Measurements from ENCODE around the gene SASH1. TPM values are rescaled to one million over a fixed set of nuclear protein-coding genes. Genes with fewer than 3 reads are reported as not detected.

The SASH1 gene
- total and polyA plus RNA-seq, 7 donors, result 3.2 to 101 (median 40.5) TPM

DNA sequence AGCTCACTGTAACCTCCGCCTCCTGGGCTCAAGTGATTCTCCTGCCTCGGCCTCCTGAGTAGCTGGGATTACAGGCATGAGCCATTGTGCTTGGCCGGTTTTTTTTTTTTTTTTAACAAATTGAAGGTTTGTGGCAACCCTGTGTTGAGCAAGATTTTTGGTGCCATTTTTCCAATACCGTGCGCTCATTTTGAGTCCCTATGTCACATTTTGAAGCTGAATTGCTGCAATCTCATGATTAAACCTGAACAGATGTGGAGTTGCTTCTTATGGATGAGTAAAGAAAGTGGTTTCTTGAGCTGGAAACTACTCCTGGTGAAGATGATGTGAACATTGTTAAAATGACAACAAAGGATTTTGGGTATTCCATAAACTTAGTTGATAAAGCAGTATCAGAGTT lies 16.6 kb downstream of the SASH1 start:
- peaks cover 0 to 6% (median 0%) of the 10 kb centered on the region in 4 donors for H3K4me1 ChIP-seq
- no peak overlapping the region for H3K4me3 ChIP-seq
- intact Hi-C loops (cut with DNase I), result no loop called here
- TF ChIP-seq EP300 (IDR thresholded peaks at IDR 0.05) (no peak), POLR2A (IDR thresholded peaks at IDR 0.05) (no peak)
- no peak overlapping the region for H3K27ac ChIP-seq
- WGBS, 2 donors, result 97% methylated on average over 5 of the region's 5 CpGs
- no peaks in the 10 kb centered on the region for H3K9me3 ChIP-seq
- H3K36me3 ChIP-seq, result no peaks in the 10 kb centered on the region
- DNase-seq, result no peak
- no peaks in the 10 kb centered on the region for H3K27me3 ChIP-seq

DNA sequence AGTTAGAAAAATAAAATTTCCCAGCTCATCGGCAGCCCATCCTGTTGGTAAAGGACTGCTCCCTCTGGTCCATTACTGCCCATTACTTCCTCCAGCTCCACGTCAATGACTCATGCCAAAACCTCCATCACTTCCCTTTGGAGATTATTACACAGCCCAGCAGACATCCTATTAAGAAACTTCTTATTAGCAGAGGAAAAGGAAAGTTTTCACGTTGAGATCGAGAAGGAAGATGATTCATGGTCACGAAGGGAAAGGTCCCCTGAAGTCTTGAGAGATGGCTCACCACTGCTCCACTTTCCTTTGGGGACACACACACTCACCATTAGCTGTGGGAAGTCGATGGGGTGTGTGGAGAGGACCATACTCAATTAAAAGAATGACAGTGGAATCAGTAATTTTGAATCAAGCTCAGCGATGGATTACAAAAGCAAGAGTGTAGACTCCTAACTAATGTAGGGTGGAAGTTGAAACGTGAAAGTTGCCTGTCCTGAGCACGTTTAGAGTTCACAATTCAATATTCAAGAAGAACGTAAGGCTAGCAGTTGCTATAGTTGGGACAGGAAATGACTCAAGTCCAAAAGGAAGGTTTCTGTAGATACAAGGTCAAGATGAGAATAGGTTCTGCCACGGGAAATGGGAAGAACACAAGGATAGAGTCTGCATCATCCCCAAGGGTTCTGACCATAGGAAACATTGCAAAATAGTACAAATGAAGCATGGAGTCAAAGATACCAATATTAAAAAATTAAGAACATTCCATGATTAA lies 21.6 kb downstream of the SASH1 start:
- peak in 1 of 4 donors; percentile 51 for TF ChIP-seq EP300 (IDR thresholded peaks at IDR 0.05)
- peak in 1 of 4 donors; percentile 37 for TF ChIP-seq POLR2AphosphoS5 (IDR thresholded peaks at IDR 0.05)
- TF ChIP-seq POLR2A (IDR thresholded peaks at IDR 0.05), result no peak
- Histone ChIP-seq H3K4me1 (peaks cover 0 to 19% (median 10%) of the 10 kb centered on the region in 4 donors), H3K4me3 (no peak overlapping the region), H3K9me3 (no peaks in the 10 kb centered on the region), H3K27me3 (no peaks in the 10 kb centered on the region), H3K36me3 (no peaks in the 10 kb centered on the region), H3K27ac (peak overlapping the region; percentile 15 to 69 (median 32))
- DNase-seq, result no peak
- intact Hi-C loops (cut with DNase I), result no loop called here
- WGBS, 2 donors, result 55 to 84% methylated on average over 11 of the region's 11 CpGs

DNA sequence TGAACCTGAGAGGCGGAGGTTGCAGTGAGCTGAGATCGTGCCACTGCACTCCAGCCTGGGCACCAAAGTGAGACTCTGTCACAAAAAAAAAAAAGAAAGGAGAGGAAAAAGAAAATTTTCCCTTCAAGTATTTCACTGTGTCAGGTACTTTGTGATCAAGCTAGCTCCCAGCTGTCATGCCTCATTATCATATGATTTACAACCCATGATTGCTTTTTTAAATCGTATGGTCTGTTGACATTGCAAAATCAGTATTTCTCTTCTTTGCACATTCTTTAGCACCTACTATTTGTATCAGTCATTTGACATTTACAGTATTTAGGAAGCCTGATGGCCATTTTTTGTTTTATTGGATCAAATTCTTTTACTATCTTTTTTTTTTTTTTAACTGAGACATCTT lies 22.4 kb downstream of the SASH1 start:
- no peaks in the 10 kb centered on the region for H3K27me3 ChIP-seq
- peak overlapping the region; percentile 7 to 69 (median 32) for H3K27ac ChIP-seq
- DNase-seq, result no peak
- no peaks in the 10 kb centered on the region for H3K9me3 ChIP-seq
- 65 to 78% methylated on average over 3 of the region's 3 CpGs for WGBS, 2 donors
- no peaks in the 10 kb centered on the region for H3K36me3 ChIP-seq
- peaks cover 0 to 20% (median 10%) of the 10 kb centered on the region in 4 donors for H3K4me1 ChIP-seq
- no peak overlapping the region for H3K4me3 ChIP-seq
- TF ChIP-seq EP300 (IDR thresholded peaks at IDR 0.05), result no peak
- no peak for TF ChIP-seq POLR2AphosphoS5 (IDR thresholded peaks at IDR 0.05)
- TF ChIP-seq POLR2A (IDR thresholded peaks at IDR 0.05), result no peak
- intact Hi-C loops (cut with DNase I), result no loop called here

DNA sequence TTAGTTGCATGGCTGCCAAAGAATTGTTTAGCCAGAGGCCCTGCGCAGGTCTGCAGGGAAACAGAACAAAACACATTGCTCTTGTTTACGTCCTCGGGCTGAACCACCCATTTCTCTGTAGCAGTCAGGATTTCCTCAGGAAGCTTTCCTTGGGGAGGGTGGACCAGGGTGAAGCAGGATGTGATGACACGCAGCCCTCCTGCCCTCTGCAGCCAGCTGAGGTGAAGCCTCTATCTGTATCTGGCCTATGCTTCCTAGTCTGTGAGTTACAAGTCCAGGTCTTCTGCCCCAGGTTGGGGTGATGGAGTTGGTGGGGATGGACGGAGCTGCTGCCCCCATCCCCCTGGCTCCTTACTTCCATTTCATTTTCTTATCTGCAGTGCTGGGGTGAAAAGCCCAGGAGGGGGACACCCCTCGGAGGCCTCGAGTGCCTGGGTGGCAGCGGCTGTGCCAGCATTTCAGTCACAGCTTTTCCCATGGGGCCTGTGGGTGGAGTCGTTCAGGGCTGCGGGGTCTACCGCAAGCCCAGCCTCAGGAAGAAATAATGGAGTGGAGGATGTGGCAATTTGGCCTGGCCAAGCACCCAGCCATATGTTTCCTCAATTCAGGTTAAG lies 24.9 kb downstream of the SASH1 start:
- no peaks in the 10 kb centered on the region for H3K36me3 ChIP-seq
- H3K27me3 ChIP-seq, result no peaks in the 10 kb centered on the region
- intact Hi-C loops (cut with DNase I), result no loop called here
- DNase-seq, result peak; percentile 76
- H3K4me1 ChIP-seq, result peaks cover 0 to 31% (median 20%) of the 10 kb centered on the region in 4 donors
- TF ChIP-seq POLR2A (IDR thresholded peaks at IDR 0.05) (no peak), CTCF (IDR thresholded peaks at IDR 0.05) (no peak), POLR2AphosphoS5 (IDR thresholded peaks at IDR 0.05) (peak in 3 of 4 donors; percentile 14 to 58 (median 37)), EP300 (IDR thresholded peaks at IDR 0.05) (peak in 1 of 4 donors; percentile 43)
- H3K27ac ChIP-seq, result peak overlapping the region; percentile 20 to 65 (median 46)
- no peaks in the 10 kb centered on the region for H3K9me3 ChIP-seq
- H3K4me3 ChIP-seq, result no peak overlapping the region
- 40 to 75% methylated on average over 11 of the region's 11 CpGs for WGBS, 2 donors

DNA sequence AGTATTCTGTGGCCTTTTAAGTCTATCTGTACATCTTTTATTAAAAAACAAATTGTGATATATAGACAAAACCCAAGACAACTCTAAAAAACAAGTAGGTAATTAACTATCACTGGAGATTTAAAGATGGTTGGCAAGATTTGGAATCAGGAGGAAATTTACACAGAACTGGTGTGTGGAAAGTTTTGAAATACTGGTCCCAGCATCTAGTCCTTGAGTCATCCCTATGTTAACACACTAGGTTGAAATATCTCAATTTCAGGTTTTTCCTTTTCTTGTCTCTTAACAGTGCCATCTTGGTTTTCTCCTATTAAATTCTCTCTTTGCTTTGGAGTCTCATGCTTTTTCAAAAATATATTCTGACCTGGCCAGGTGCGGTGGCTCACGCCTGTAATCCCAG lies 27.5 kb downstream of the SASH1 start:
- H3K36me3 ChIP-seq, result no peaks in the 10 kb centered on the region
- H3K27ac ChIP-seq, result no peak overlapping the region
- no peaks in the 10 kb centered on the region for H3K9me3 ChIP-seq
- 95 to 99% methylated on average over 2 of the region's 2 CpGs for WGBS, 2 donors
- peaks cover 0 to 31% (median 23%) of the 10 kb centered on the region in 4 donors for H3K4me1 ChIP-seq
- no peaks in the 10 kb centered on the region for H3K27me3 ChIP-seq
- intact Hi-C loops (cut with DNase I), result no loop called here
- no peak overlapping the region for H3K4me3 ChIP-seq
- TF ChIP-seq CTCF (IDR thresholded peaks at IDR 0.05) (no peak), POLR2AphosphoS5 (IDR thresholded peaks at IDR 0.05) (no peak), EP300 (IDR thresholded peaks at IDR 0.05) (no peak), POLR2A (IDR thresholded peaks at IDR 0.05) (no peak)
- DNase-seq, result no peak

DNA sequence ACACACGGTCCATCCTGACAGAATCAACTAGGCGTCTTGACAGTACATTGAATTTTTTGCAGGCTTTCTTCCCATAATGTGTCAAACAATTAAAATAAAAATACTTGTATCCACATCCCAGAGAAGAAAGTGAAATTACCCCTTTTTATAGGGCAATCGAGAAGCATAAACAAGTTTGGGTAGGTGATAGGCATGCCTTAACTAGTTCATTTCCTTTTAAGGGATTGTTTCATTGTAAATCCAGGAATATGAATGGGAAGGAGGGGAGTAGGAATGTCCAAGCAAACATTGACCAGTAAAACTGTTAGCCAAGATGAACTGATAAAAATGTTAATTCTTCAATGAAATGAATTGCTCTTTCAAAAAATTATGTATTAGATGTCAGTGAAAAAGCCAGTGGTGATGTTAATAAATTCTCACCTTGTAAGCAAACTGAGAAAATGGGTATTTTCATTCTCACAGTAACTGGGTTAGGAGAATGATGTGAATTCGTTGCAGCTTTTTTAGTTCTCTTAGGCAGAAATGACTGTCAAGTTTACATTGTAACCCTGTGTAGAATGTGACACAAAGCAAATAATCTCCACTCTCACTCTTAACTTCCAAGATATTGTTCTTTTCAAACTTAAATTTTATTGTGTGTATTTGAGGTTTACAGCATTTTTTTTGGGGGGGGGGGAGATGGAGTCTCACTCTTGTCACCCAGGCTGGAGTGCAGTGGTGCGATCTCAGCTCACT lies 31.6 kb downstream of the SASH1 start:
- H3K27ac ChIP-seq, result no peak overlapping the region
- DNase-seq, result no peak
- peaks cover 0 to 13% (median 12%) of the 10 kb centered on the region in 4 donors for H3K4me1 ChIP-seq
- no peak overlapping the region for H3K4me3 ChIP-seq
- TF ChIP-seq CTCF (IDR thresholded peaks at IDR 0.05) (no peak), POLR2A (IDR thresholded peaks at IDR 0.05) (no peak)
- H3K36me3 ChIP-seq, result no peaks in the 10 kb centered on the region
- no peaks in the 10 kb centered on the region for H3K27me3 ChIP-seq
- intact Hi-C loops (cut with DNase I), result no loop called here
- H3K9me3 ChIP-seq, result no peaks in the 10 kb centered on the region
- 38 to 67% methylated on average over 5 of the region's 5 CpGs for WGBS, 2 donors

All from sigmoid colon (tissue), 7 donors.